ENCODE results near the gene MAN1C1. TPM values are rescaled to one million over a fixed set of nuclear protein-coding genes. Genes with fewer than 3 reads are reported as not detected.
A peak's percentile ranks its signal among the peaks of the same experiment; 100 is the strongest.

Gene MAN1C1
- total RNA-seq, 1 experiment from 2014 or later, result 16.8 TPM

GRCh38 chr1:25690396-25690956 is 73.9 kb downstream of the MAN1C1 start:
- peak overlapping the region; percentile 10; the same call in 1 of the 2 replicates for H3K27ac Mint-ChIP-seq
- no peak overlapping the region for H3K4me3 Mint-ChIP-seq
- H3K4me1 Mint-ChIP-seq, result peaks cover 10% of the 10 kb centered on the region
- no peaks in the 10 kb centered on the region for H3K9me3 Mint-ChIP-seq
- no peak for ATAC-seq
- no peaks in the 10 kb centered on the region for H3K27me3 Mint-ChIP-seq (ENCODE audit: low read depth)
- TF ChIP-seq FOXP1 (CRISPR knock-in tag; IDR thresholded peaks at IDR 0.05; ENCODE audit: borderline replicate concordance), result no peak
- POLR2A ChIA-PET, result interaction anchor here (0.6 kb wide), 1 partner anchor 9 kb away, joined by 3 read pairs; no protein-coding TSS in a partner anchor
- no peaks in the 10 kb centered on the region for H3K36me3 Mint-ChIP-seq
- CTCF ChIA-PET, result no interaction called here
- no peak for DNase-seq (ENCODE audit: low spot score)

- Mint-ChIP-seq H3K4me1 (peaks cover 17% of the 10 kb centered on the region), H3K36me3 (no peaks in the 10 kb centered on the region), H3K9me3 (no peaks in the 10 kb centered on the region), H3K27me3 (ENCODE audit: low read depth) (no peaks in the 10 kb centered on the region), H3K27ac (no peak overlapping the region), H3K4me3 (no peak overlapping the region)
- DNase-seq (ENCODE audit: low spot score), result no peak
- CTCF ChIA-PET, result interaction anchor here (1.8 kb wide), 1 partner anchor 11 kb away, joined by 8 read pairs; no protein-coding TSS in a partner anchor
- no peak for TF ChIP-seq AFF4 (CRISPR knock-in tag; IDR thresholded peaks at IDR 0.05; ENCODE audit: borderline replicate concordance)
- no peak for TF ChIP-seq ZNF416 (CRISPR knock-in tag; IDR thresholded peaks at IDR 0.05)
- no peak for TF ChIP-seq ZNF671 (CRISPR knock-in tag; IDR thresholded peaks at IDR 0.05)
- TF ChIP-seq JUN (CRISPR knock-in tag; IDR thresholded peaks at IDR 0.05), result no peak
- TF ChIP-seq AR (CRISPR knock-in tag; IDR thresholded peaks at IDR 0.05), result no peak
- TF ChIP-seq PRRX2 (CRISPR knock-in tag; IDR thresholded peaks at IDR 0.05), result no peak
- no peak for TF ChIP-seq MYBL2 (CRISPR knock-in tag; IDR thresholded peaks at IDR 0.05)
- TF ChIP-seq ZNF317 (CRISPR knock-in tag; IDR thresholded peaks at IDR 0.05; ENCODE audit: borderline replicate concordance, low read depth), result no peak
- no peak for TF ChIP-seq E2F5 (CRISPR knock-in tag; IDR thresholded peaks at IDR 0.05)
- no peak for TF ChIP-seq RORB (CRISPR knock-in tag; IDR thresholded peaks at IDR 0.05)
- no peak for TF ChIP-seq HMGXB4 (CRISPR knock-in tag; IDR thresholded peaks at IDR 0.05)
- ATAC-seq, result no peak
- POLR2A ChIA-PET, result no interaction called here
Measured at GRCh38 chr1:25691211-25691610, 74.6 kb downstream of the MAN1C1 start.

GRCh38 chr1:25692560-25692959 is 76.0 kb downstream of the MAN1C1 start:
- no peaks in the 10 kb centered on the region for H3K27me3 Mint-ChIP-seq (ENCODE audit: low read depth)
- H3K4me1 Mint-ChIP-seq, result peaks cover 25% of the 10 kb centered on the region
- TF ChIP-seq CTCF (IDR thresholded peaks at IDR 0.05) (0 out of 2 replicates have a peak, but pooled peaks have one; percentile 28), USF2 (CRISPR knock-in tag; IDR thresholded peaks at IDR 0.05) (0 out of 2 replicates have a peak, but pooled peaks have one; percentile 25), FOXJ3 (CRISPR knock-in tag; IDR thresholded peaks at IDR 0.05; ENCODE audit: borderline replicate concordance) (no peak), ZSCAN18 (CRISPR knock-in tag; IDR thresholded peaks at IDR 0.05) (0 out of 2 replicates have a peak, but pooled peaks have one; percentile 23)
- ChIA-PET POLR2A (no interaction called here), CTCF (interaction anchor here (0.6 to 2.3 kb wide), 16 partner anchors 9 to 130 kb away, joined by 3 to 11 read pairs (median 4); no protein-coding TSS in a partner anchor)
- DNase-seq (ENCODE audit: low spot score) (peak; percentile 74), ATAC-seq (peak; percentile 76)
- no peak overlapping the region for H3K27ac Mint-ChIP-seq
- no peak overlapping the region for H3K4me3 Mint-ChIP-seq
- H3K9me3 Mint-ChIP-seq, result no peaks in the 10 kb centered on the region
- H3K36me3 Mint-ChIP-seq, result no peaks in the 10 kb centered on the region

Data from WTC11 (cell line).